CD4-positive, alpha-beta T cell treated with Interleukin-10 for 1 hour (primary cell): ENCODE results near the gene ARHGEF12.
A peak's percentile ranks its signal among the peaks of the same experiment; 100 is the strongest.

ENCODE experiments used
- DNase-seq: peaks from one replicate; pipeline ENCODE4 v3.0.0-alpha.2; 2020

The ARHGEF12 gene

DNA sequence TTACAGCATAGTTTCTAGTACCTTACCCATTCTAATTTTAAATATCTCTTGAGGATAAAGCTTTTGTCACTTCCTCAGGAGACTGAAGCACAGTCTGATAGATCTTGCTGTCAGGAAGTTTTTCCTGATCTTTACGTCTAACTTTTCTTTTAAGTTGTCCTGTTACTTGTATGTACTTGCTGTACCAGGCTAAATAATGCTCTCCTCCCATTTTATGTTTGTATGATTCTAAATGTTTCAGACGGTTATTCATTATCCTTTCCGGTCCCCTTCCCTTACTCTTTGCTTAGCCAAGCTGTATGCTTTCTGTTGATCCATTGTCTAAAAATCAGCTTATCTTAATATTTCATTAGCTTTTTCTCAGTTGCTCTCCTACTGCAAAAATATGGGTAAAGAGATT, 6.0 kb downstream of the ARHGEF12 start:
- no peak for DNase-seq

DNA sequence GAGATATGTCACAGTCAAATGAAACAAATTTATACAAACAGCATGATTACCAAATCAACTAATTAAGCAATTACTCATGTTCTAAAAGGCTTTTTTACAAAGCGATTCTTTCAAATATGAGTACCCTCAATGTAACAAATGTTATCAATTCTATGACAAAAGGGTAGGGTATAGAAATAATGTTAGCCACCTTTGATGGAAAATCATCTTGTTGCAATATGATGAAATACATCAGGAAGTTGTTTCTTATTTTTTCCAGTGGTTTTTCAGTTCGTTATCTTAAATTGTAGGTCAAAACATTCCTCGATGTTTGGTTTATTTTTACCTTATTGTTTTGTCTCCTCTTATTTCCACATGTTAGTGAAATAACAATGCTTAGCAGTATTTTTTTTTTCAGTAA, 6.5 kb downstream of the ARHGEF12 start:
- DNase-seq = no peak

DNA sequence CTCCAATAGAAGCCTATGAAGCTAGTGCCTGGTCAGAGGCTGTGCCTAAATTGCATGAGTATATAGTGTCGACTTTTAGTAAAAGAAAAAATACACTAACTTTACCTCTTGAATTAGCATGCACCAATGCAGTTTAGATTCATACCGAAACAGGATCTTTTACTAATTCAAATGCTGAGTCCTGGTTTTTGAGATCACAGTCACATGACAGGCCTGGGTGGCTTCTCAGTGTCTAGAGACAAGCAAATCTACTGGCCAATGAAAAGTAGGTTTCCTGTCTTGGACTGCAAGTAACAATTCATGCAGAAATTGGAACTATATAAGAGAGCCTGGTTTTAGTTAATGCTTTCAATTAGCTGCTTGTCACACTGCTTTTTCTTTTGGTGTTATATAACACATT, 7.2 kb downstream of the ARHGEF12 start:
- no peak for DNase-seq

DNA sequence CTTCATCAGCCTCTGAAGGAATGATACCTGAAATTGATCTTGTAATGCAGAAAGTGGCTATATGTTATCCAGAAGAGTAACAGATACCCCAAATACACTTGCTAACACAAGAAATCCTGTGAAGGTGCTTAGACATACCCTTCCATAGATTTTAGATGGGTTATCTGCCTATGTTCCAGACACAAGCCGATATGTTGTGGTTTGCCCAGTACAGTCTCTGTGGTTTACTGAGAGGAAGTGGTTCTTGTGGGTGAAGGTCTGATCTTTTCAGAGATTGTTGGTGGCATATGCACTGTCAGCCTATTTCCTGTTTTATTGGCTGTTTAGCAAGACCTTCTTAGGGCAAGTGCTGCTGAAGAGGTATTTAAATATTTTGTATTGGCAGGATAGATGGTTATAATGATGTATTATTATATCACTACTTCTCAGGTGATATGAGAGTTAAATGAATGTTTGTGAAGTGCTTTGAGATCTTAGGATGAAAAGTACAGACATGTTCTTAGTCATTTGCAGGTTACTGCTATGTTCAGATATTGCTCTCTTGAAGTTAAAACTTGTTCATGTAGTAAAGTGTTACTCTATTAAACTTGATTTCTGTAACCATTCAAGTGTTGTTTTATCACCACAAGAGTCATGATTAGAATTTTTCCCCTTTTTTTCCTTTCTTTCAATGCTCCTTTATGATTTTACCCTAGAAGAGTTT, 8.2 kb downstream of the ARHGEF12 start:
- DNase-seq = peak; percentile 82

DNA sequence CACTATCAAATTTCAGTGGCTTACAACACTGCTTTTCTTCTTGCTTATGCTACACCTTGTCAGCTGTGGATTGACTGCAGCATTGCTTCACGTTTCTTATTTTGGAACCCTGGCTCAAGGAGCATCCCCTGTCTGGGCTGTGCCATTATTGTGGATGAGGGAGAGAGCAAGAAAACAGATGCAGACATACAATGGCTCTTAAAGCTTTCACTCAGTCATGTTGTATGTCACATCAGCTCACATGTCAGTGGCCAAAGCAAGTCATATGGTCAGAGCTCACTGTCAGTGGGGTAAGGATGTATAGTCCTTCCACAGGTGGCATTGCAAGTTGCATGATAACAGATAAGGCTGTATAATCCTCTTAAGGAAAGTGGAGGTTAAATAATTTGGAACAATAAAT, 10.0 kb downstream of the ARHGEF12 start:
- no peak for DNase-seq

DNA sequence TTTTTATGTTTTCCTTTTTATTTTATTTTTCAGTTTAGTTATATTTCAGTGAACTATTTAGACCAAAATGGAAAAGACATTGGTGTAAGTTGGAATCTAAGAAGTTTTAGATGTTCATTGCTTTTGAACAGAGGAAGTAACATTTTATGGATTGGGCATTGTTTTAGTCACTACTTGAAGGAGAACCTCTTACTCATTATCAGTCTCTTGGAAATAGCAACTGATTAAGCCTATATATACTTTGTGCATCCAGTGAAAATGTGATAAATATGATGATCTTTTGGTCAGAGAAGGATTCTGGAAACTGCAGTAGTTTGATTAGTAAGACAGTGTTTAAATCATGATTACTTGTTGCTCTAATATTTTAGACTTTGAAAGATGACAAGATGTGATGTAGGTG, 14.4 kb downstream of the ARHGEF12 start:
- DNase-seq = no peak

DNA sequence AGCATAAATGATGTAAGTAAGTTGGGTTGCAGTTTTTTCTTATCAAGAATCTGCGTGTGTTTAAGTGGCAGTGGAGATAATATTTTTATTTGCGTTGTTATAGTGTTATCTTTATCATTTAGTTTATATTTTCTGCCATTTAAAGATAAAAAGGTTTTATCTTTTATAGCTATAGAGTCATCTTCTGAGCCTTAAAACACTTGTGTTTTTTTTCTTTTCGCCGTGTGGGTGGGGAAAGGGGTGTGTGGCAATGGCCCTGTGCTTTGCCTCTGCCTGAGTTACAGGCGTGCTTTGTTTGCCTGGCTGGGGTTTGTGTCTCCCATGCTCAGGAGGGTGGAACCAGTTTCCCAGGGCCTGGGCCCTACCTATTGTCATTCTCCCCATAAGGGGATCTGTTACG, 16.2 kb downstream of the ARHGEF12 start:
- DNase-seq = no peak

DNA sequence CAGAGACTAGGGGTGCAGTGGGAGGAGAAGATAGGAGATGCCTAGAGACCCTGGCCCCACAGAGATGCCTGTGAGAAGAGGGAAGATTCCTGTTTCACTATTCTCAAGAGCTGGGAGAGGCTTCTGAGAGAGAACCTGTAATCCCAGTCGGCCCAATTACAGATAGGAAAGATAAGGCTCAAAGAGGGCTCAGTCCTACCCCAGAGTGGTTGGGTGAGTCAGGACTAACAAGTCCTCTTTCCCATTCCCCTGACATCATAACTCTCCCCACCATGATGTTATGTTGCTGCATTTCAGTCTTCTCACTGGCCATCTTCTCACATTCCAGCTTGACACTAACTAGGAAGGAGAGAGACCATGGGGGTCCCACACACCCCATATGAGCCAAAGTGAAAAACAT, 17.9 kb downstream of the ARHGEF12 start:
- DNase-seq = no peak

DNA sequence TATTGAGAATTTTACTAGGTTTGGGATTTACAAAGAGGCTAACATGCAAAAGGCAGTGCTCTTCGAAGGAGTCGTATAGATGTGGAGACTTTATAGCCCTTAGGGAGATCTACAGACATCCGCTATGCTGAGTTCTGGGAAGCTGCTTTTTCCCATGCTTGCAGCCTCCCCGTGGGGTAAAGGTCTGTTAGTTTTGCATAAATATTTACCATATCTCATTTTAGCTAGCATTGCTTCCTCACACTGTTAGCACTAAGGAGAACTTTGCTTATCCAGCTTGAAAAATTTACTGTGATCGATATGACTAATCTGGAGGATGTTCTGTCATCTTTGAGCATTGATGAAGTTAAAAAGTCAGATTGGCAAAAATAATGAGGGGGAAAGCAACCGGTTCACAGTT, 18.6 kb downstream of the ARHGEF12 start:
- no peak for DNase-seq

DNA sequence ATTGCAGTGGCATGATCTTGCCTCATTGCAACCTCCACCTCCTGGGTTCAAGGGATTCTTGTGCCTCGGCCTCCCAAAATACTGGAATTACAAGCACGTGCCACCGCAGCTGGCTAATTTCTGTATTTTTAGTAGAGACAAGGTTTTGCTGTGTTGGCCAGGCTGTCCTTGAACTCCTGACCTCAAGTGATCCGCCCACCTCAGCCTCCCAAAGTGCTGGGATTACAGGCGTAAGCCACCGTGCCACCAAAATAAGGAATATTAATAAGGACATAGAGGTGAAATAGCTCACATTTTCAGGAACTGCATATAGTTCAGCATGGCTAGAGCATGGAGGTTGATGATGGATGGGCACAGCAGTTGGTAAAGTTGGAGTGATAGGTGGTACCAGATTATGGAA, 21.4 kb downstream of the ARHGEF12 start:
- DNase-seq = no peak

DNA sequence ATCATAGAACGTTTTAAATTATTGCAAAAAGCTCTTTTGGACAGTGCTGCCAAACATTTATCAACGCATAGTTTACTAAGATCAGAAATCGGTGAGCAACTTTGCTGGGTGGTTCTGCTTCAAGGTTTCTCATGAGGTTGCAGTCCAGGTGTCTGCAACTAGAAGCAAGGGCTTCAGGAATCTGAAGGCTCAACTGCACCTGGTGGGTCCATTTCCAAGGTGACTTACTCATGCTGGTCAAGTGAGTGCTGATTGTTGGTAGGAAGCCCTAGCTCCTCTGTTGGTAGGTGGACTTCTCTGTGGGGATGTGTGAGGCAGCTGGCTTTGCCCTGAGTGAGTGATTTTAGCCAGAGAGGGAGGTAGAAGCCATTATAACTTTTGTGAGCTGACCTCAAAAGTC, 22.5 kb downstream of the ARHGEF12 start:
- DNase-seq = no peak

DNA sequence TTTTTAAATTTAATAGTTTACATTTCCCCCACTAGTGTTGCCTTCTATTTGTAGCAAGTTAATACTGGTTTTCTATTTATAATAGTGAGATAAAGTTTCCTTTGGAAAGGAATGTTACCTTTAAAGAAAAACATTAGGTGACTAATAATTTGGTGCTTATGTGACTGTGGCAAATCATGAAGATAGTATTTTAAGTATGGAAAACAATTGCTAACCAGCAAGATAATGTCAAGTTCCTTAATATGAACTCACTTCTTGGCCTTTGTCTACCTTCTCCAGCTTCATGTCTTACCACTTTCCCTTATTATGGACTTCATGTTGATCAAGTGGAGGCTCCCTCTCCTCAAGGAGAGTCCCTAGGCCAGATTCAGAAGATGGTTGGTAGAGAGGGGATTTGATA, 27.2 kb downstream of the ARHGEF12 start:
- no peak for DNase-seq

DNA sequence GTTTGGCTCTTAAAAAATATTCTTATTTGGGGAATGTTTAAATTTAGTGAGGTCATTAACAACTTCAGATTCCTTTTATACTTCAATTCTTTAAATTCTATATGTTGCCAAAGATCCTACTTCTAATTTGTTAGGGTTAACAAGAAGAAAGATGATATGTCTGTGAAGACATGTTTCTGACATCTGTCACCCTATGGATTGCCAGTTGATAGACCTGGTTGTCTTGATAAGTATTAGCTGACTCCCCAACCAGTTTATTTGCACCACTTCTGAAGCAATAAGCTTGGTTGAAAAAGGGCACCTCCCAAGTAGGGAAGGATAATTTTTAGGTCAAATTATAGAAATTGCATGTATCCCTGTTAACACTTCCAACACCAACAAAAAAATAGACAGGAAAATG, 29.3 kb downstream of the ARHGEF12 start:
- DNase-seq = no peak

DNA sequence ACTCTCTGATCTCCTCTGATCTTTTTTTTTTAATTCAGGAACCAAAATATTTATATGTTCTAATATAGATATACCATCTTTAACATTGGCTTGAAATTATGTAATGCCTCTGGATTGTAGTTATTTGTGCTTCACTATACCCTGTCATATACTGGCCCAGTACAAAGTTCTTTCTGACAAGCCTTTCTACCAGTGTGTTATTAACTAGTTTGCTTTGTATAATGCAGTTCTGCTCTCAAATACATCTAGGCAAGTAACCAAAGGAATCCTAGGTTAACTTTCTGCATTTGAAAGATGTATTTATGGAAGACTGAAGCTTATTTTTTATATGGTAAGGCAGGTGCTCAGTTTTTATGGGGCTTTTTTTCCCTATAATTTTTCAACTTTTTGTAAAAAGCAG, 36.1 kb downstream of the ARHGEF12 start:
- no peak for DNase-seq

DNA sequence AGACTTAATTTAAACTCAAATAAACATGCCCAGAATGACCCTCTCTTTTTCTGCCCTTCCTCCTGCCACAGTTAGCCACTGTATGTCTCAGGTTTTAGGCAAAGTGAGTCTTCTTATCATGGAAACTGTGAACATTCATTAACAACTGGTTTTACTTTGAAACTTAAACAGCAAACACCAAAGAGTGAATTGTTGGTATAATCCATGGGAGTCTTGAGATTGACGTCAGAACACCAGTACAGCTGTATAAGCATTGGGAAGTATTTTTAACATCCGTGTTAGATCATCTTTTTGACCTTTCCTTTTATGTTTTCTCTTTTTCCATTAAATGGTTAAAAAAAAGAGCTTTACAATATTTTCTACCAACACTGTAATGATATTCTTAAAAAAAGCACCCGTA, 38.9 kb downstream of the ARHGEF12 start:
- no peak for DNase-seq

DNA sequence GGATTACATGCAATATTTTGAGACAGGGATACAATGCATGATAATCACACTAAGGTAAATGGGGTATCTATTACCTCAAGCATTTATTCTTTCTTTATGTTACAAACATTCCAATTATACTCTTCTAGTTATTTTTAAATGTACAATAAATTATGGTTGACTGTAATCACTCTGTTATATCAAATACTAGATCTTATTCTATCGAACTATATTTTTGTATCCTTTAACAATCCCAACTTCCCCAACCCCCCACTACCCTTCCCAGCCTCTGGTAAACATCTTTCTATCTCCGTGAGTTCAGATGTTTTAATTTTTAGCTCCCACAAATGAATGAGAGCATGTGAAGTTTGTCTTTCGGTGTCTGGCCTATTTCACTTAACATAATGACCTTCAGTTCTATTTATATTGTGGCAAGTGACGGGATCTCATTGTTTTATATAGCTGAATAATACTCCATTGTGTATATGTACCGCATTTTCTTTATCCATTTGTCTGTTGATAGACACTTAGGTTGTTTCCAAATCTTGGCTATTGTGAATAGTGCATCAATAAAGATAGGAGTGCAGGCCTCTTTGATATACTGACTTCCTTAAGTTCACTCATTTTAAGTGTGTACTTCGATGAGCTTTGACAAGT, 40.5 kb downstream of the ARHGEF12 start:
- DNase-seq = no peak

DNA sequence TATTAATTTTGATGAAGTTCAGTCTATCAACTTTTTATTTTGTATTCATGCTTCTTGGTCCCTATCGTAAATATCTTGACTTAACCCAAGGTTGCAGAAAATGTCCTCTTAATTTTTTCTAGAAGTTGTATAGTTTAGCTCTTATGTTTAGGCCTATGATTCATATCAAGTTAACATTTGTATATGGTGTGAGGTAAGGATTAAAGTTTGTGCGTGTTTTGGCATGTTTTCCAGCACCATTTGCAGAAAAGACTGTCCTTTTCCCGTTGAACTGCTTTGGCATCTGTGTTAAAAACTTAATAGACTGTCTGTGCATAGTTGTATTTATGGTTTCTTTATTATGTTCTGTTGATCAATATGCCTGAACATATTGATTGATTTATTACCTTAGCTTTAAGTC, 42.3 kb downstream of the ARHGEF12 start:
- no peak for DNase-seq

DNA sequence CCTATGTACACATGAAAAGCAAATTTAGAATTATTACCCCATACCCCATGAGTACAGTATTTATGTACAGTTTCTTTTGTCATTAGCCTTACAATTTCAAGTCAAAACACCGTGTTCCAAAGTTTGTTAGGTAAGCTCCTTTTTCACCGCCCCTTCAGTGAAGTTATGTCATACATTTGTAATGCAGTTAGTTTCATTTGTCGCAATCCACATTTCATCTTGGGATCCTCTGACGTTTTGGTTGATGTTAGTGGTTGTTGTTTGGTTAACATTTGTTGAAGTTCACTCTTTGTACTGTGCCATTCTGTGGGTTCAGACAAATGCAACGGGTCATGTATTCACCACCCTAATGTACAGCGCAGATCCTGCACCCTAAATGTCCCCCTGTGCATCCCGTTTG, 45.2 kb downstream of the ARHGEF12 start:
- DNase-seq = no peak

DNA sequence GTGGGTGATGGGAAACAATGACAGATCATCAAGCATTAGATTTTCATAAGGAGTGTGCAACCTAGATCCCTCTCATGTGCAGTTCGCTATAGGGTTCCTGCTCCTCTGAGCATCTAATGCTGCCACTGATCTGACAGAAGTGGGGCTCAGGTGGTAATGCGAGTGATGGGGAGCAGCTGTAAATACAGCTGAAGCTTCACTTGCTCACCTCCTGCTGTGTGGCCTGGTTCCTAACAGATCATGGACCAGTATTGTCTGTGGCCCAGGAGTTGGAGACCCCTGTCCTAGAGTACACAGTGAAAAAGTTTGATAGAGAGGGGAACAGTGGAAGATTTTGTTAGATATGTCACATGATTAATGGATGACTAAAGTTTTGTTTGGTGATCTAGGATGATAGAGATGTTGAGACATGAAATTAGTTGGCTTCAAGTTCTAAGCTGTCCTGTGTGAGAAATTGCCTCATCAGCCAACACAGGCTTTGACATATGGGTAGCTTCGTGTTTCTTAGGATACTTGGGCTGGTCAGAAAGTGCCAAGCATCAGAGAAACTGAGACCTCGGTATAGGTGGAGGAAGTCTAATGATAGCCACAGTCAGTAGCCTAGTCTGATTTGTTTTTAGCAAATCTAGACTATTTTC, 47.4 kb downstream of the ARHGEF12 start:
- no peak for DNase-seq

DNA sequence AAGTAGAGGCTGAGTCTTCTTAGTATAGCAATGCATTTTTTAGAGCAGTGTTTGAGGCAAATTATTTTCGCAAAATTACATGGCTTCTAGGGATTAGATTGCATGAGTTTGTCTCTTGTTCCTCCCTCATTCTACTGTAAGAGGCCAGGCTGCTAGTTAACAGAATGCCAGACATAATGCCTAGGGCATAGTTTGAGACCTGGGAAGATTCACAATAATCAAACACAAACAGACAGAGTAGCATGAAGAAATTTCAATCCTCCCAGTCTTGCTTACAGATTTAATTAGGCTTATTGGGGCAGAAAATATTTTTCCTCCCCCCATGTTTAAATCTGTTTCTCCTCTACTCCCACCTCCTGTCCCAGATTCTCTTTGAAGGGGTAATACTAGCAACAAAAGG, 48.3 kb downstream of the ARHGEF12 start:
- no peak for DNase-seq

DNA sequence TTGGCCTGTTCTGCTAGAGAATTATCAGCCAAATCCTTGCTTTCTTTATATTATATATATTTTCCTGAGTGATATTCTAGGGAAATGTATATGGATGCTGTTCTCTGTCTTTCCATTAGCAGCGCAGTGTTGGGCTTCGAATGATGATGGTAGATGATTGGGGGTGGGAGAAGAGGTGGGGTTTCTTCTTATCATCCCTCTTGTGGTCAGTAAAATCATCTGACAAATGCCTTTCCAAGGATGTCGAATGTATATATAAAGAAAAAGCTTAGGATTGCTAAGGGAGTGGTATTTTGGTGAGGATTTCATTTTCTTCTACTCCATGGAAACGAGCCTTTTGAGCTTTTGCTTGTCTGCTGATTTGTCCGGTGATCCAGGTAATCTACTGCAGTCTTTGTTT, 48.9 kb downstream of the ARHGEF12 start:
- no peak for DNase-seq

DNA sequence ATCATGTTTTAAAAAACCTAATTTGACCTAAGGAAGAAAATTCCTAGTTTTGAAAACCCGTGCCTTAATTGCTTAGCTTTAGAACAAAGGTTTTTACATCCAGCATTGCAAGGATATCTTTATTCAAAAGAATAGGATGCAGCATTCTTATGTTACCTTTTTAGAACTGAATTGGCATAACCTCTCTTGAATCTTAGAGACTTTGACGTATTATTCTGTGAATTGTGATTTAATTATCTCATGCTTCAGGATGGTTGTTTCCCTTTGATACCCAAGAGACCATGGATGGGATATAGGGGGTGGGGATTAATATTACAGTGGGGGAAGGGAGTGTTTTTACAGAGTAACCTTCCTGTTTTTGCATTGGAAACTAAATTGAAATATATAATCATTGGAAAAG, 49.4 kb downstream of the ARHGEF12 start:
- no peak for DNase-seq

DNA sequence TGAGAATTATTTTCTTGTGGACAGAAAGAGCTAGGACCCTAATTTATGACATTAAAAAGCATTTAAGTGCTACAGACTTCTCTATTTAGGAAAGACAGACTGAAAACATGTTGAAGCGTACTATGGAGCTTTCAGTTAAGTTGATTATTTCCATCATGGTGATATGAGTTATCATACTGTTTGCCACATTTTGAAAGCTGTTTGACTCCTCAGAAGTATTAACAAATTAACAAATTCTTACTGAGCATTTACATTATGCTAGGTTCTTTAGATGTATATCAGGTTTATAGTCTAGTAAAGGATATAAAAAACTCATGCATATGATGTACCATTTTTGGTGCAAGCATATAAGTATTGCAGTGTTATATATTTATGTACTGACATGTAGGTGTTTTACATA, 50.1 kb downstream of the ARHGEF12 start:
- no peak for DNase-seq

DNA sequence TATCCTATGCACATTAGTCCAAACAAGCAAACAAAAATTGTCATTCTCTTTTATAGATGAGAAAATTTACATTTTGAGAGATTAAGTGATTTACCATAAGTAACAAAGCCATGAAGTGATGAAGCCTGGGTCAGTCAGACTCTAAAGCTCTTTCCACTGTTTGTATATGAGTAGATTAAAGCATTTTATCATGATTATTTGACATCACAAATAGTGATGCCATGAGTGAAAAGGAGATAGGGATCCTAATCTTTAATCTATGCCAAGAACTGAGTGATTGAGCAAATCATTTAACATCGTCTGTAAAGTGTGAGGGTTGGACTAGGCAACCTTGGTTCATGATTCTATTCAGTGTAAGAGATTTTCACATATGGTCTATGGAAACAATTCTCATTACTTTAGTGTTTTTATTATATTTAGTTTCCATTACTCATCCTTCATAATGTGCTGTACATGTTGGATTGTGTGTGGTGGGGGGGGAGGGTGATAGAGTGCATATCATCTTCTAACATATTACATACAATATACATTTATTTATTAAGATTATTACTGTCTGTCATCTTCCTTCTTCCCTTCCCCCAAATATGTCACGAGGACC, 50.7 kb downstream of the ARHGEF12 start:
- no peak for DNase-seq
